Liver (tissue), 9 donors: ENCODE measurements around the gene DST. TPM values are rescaled to one million over a fixed set of nuclear protein-coding genes. Genes with fewer than 3 reads are reported as not detected.

Source experiments
- DNase-seq: peaks from one replicate; pipeline ENCODE4 v3.0.0-alpha.2; 2017; ENCODE audit warnings: low spot score
- H3K27ac ChIP-seq, 2 donors: one replicate each; pipeline ENCODE4 v1.7.0; 2013; ENCODE audit warnings: inconsistent platforms in 2 of 2, low read length in 2 of 2, control low read depth in 1 of 2, low read depth in 1 of 2, mild to moderate bottlenecking in 1 of 2
- H3K27me3 ChIP-seq, 4 donors: one replicate each; pipeline versions ENCODE4 v1.6.1 to v1.7.0; 2013; ENCODE audit warnings: low read length in 3 of 4, inconsistent platforms in 1 of 4, mild to moderate bottlenecking in 1 of 4, moderate library complexity in 1 of 4; ENCODE audit not compliant: control insufficient read depth in 4 of 4, insufficient read depth in 4 of 4
- H3K36me3 ChIP-seq, 4 donors: one replicate each; pipeline versions ENCODE4 v1.6.1 to v1.7.0; 2013; ENCODE audit warnings: low read length in 3 of 4, mild to moderate bottlenecking in 3 of 4, low read depth in 1 of 4, moderate library complexity in 1 of 4; ENCODE audit not compliant: control insufficient read depth in 4 of 4, insufficient read depth in 3 of 4
- H3K4me1 ChIP-seq, 4 donors: one replicate each; pipeline versions ENCODE4 v1.6.1 to v1.7.0; 2013; ENCODE audit warnings: low read length in 3 of 4, mild to moderate bottlenecking in 3 of 4, moderate library complexity in 1 of 4; ENCODE audit not compliant: control insufficient read depth in 4 of 4, insufficient read depth in 4 of 4
- H3K4me3 ChIP-seq, 3 donors: one replicate each; pipeline versions ENCODE4 v1.6.1 to v1.7.0; 2013; ENCODE audit warnings: low read length in 3 of 3, control low read depth in 1 of 3, low read depth in 1 of 3, mild to moderate bottlenecking in 1 of 3
- H3K9ac ChIP-seq, 2 donors: one replicate each; pipeline ENCODE4 v1.7.0; 2013; ENCODE audit warnings: low read length in 2 of 2, mild to moderate bottlenecking in 2 of 2, moderate library complexity in 2 of 2, control low read depth in 1 of 2, low read depth in 1 of 2
- H3K9me3 ChIP-seq, 4 donors: one replicate each; pipeline versions ENCODE4 v1.6.1 to v1.7.0; 2013; ENCODE audit warnings: low read length in 3 of 4; ENCODE audit not compliant: control insufficient read depth in 4 of 4
- CTCF ChIP-seq: fragments of 150-350 bp; IDR thresholded peaks from 2 replicates; pipeline ENCODE4 v1.5.1; 2017; ENCODE audit warnings: improper control_type of control experiment, low read depth, low read length; ENCODE audit not compliant: missing input control
- EGR1 ChIP-seq, 2 donors: IDR thresholded peaks; 2 replicates each; pipeline ENCODE4 v1.6.1; 2016 to 2018; ENCODE audit warnings: antibody characterized with exemption in 2 of 2, low read depth in 2 of 2
- FOXA1 ChIP-seq: IDR thresholded peaks from 2 replicates; pipeline ENCODE4 v1.6.1; 2016; ENCODE audit warnings: antibody characterized with exemption
- FOXA2 ChIP-seq: IDR thresholded peaks from 2 replicates; pipeline ENCODE4 v1.6.1; 2016; ENCODE audit warnings: antibody characterized with exemption
- GABPA ChIP-seq, 2 donors: IDR thresholded peaks in 1 of 2; conservative IDR thresholded peaks in 1 of 2; 2 replicates each; pipeline ENCODE4 v1.6.1; 2016; ENCODE audit warnings: antibody characterized with exemption in 2 of 2, mild to moderate bottlenecking in 1 of 2, moderate library complexity in 1 of 2
- HNF4A ChIP-seq, 2 donors: conservative IDR thresholded peaks; 2 replicates each; pipeline ENCODE4 v1.6.1; 2016; ENCODE audit warnings: antibody characterized with exemption in 2 of 2, mild to moderate bottlenecking in 2 of 2
- HNF4G ChIP-seq: IDR thresholded peaks from 2 replicates; pipeline ENCODE4 v1.6.1; 2016; ENCODE audit warnings: antibody characterized with exemption
- JUND ChIP-seq, 2 donors: IDR thresholded peaks; 2 replicates each; pipeline ENCODE4 v1.6.1; 2016; ENCODE audit warnings: antibody characterized with exemption in 2 of 2
- NR2F2 ChIP-seq: IDR thresholded peaks from 2 replicates; pipeline ENCODE4 v1.6.1; 2016; ENCODE audit warnings: antibody characterized with exemption
- REST ChIP-seq: IDR thresholded peaks from 2 replicates; pipeline ENCODE4 v1.6.1; 2016; ENCODE audit warnings: antibody characterized with exemption, mild to moderate bottlenecking
- RXRA ChIP-seq, 2 donors: IDR thresholded peaks; 2 replicates each; pipeline ENCODE4 v1.6.1; 2017 to 2018; ENCODE audit warnings: antibody characterized with exemption in 2 of 2, mild to moderate bottlenecking in 1 of 2
- YY1 ChIP-seq: IDR thresholded peaks from 2 replicates; pipeline ENCODE4 v1.6.1; 2016; ENCODE audit warnings: antibody characterized with exemption, mild to moderate bottlenecking
- ZBTB33 ChIP-seq: IDR thresholded peaks from 2 replicates; pipeline ENCODE4 v1.6.1; 2016; ENCODE audit warnings: antibody characterized with exemption
- WGBS: extraction: QIAGEN DNeasy Blood & Tissue Kit; methylation state at CpG from one replicate; pipeline ENCODE4 v1.1.7; 2013; 5-methylcytosine and 5-hydroxymethylcytosine counted together
- polyA plus RNA-seq, 2 donors: library from polyadenylated mRNA; stranded (reverse) in 1 of 2; unstranded in 1 of 2; fragments of 200-250 nt in 1 of 2; fragments of >200 nt in 1 of 2; fragmentation: Nextera tagmentation in 1 of 2; extraction: Ambion mirVana in 1 of 2; gene quantifications; one replicate each; pipeline versions ENCODE4 v1.2.1 to v1.2.3, GENCODE V29; 2013 to 2015
- total RNA-seq, 2 donors: library from RNA; depleted of rRNA; stranded (reverse); fragments of >200 nt; gene quantifications; one replicate each; pipeline ENCODE4 v1.2.3, GENCODE V29; 2014
- donor health status: healthy.
- donor health status: healthy.
- donor health status: healthy.
- donor health status: healthy.
- donor health status: healthy.

Gene DST
- total and polyA plus RNA-seq, 4 donors, result 30.5 to 234 (median 86.7) TPM

- no peaks in the 10 kb centered on the region for H3K27me3 ChIP-seq
- H3K4me1 ChIP-seq, result peaks cover 2 to 19% (median 12%) of the 10 kb centered on the region in 4 donors
- DNase-seq, result no peak
- 79% methylated on average over 2 of the region's 2 CpGs for WGBS
- H3K4me3 ChIP-seq, result no peak overlapping the region
- TF ChIP-seq CTCF, result no peak
- no peak for TF ChIP-seq GABPA (IDR thresholded peaks at IDR 0.05 in 1 of 2, conservative IDR thresholded peaks at IDR 0.05 in 1 of 2)
- no peak for TF ChIP-seq FOXA2
- TF ChIP-seq NR2F2, result no peak
- TF ChIP-seq REST, result no peak
- no peak for TF ChIP-seq JUND (IDR thresholded peaks at IDR 0.05)
- TF ChIP-seq FOXA1, result no peak
- no peak for TF ChIP-seq EGR1 (IDR thresholded peaks at IDR 0.05; ENCODE audit: low read depth in 2 of 2)
- no peak overlapping the region for H3K27ac ChIP-seq
- H3K36me3 ChIP-seq, result peaks cover 1 to 44% (median 31%) of the 10 kb centered on the region in 4 donors
- no peaks in the 10 kb centered on the region for H3K9me3 ChIP-seq
- no peak overlapping the region for H3K9ac ChIP-seq
Observed at GRCh38 chr6:56484669-56485068, 158.0 kb downstream of the DST start.

- no peak overlapping the region for H3K4me3 ChIP-seq
- H3K9me3 ChIP-seq, result no peaks in the 10 kb centered on the region
- 42% methylated on average over 1 of the region's 1 CpG for WGBS
- H3K9ac ChIP-seq, result no peak overlapping the region
- H3K36me3 ChIP-seq, result peaks cover 1 to 40% (median 33%) of the 10 kb centered on the region in 4 donors
- no peak overlapping the region for H3K27ac ChIP-seq
- peaks cover 2 to 23% (median 14%) of the 10 kb centered on the region in 4 donors for H3K4me1 ChIP-seq
- TF ChIP-seq HNF4A (conservative IDR thresholded peaks at IDR 0.05), result no peak
- no peak for TF ChIP-seq ZBTB33
- TF ChIP-seq YY1, result no peak
- no peak for TF ChIP-seq CTCF
- TF ChIP-seq RXRA (IDR thresholded peaks at IDR 0.05), result no peak
- no peak for TF ChIP-seq HNF4G
- no peak for TF ChIP-seq REST
- H3K27me3 ChIP-seq, result no peaks in the 10 kb centered on the region
- DNase-seq, result no peak
Observed at GRCh38 chr6:56483929-56484328, 158.8 kb downstream of the DST start.
